Endometrial microvascular endothelial cells (primary cell): ENCODE results near the gene ZC3HAV1L. TPM values are rescaled to one million over a fixed set of nuclear protein-coding genes. Genes with fewer than 3 reads are reported as not detected.
"Not testable (repeated sequence)": the region's sequence is repeated elsewhere in the genome, so short reads cannot be mapped to it uniquely, and the experiment has no call there.

Experiments
- in situ Hi-C: cut with HindIII; loops from 2 replicates; pipeline ENCODE4 v1.10.0; 2017; ENCODE audit warnings: low sequenced_read_pairs, low pct_unique_long_range_greater_than_20kb; ENCODE audit errors: inconsistent ontology term
- total RNA-seq: library from RNA; depleted of rRNA; stranded (reverse); fragments of >200 nt; gene quantifications from one replicate; pipeline ENCODE4 v1.2.3, GENCODE V29; 2015; ENCODE audit errors: inconsistent ontology term

ZC3HAV1L gene
- total RNA-seq, 1 donor from 2014 or later: 12.0 TPM

GRCh38 chr7:138978541-138979184 is 57.2 kb downstream of the ZC3HAV1L start:
- in situ Hi-C loops: no loop called here

DNA sequence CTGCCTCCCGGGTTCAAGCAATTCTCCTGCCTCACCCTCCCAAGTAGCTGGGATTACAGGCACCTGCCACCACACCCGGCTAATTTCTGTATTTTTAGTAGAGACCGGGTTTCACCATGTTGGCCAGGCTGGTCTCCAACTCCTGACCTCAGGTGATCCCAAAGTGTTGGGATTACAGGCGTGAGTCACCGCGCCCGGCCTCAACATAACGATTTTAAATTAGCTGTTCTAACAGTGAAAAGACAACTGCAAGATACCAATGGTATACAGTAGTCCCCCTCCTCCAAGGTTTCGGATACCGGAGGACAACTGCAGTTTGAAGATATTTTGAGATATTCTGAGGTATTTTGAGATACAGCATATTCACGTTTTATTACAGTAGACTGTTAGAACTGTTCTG is 59.7 kb downstream of the ZC3HAV1L start:
- in situ Hi-C loops: not testable (repeated sequence)

Other genes starting within 250 kb of the ZC3HAV1L start
- gene TMEM213, start 238.0 kb downstream of the ZC3HAV1L start, total RNA-seq: not detected
- gene ATP6V0A4, start 237.8 kb downstream of the ZC3HAV1L start, total RNA-seq: not detected
- gene KIAA1549, start 54.7 kb downstream of the ZC3HAV1L start, total RNA-seq: 4.9 TPM
- 48.1 TPM for gene ZC3HAV1, start 73.7 kb upstream of the ZC3HAV1L start, total RNA-seq
- 3.1 TPM for gene UBN2, start 195.2 kb upstream of the ZC3HAV1L start, total RNA-seq